Measurements from ENCODE around the gene WNT8B. TPM values are rescaled to one million over a fixed set of nuclear protein-coding genes. Genes with fewer than 3 reads are reported as not detected.

WNT8B gene
- total and polyA plus RNA-seq, 7 donors = 0.06 TPM; not detected in 6

DNA sequence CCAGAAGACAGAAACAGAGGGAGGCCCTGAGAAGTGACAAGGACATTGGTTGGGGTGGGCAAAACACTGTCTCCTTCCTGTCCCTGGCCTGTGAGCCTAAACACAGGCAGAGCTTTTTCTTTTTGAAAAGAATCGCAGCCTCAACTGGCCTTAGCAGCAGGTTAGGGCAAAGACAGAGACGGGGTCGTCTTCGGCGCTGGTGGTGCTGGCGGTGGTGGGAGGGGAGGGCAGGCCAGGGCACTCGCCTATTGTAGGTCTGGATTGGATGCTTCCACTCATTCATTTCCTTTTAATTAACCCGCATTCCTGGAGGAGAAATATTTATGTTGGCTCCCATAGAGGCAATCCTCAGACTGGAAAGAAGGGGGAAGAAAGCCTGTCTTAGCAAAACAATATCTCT lies 22.6 kb downstream of the WNT8B start:
- peaks cover 0 to 20% (median 7%) of the 10 kb centered on the region in 3 donors for H3K27me3 ChIP-seq
- no peak overlapping the region for H3K4me3 ChIP-seq
- peaks cover 0 to 44% (median 32%) of the 10 kb centered on the region in 4 donors for H3K36me3 ChIP-seq
- intact Hi-C loops (cut with DNase I) = no loop called here
- TF ChIP-seq EP300 (IDR thresholded peaks at IDR 0.05) (no peak), POLR2A (IDR thresholded peaks at IDR 0.05) (no peak), POLR2AphosphoS5 (IDR thresholded peaks at IDR 0.05) (no peak)
- TF ChIP-seq, protein P1, sequence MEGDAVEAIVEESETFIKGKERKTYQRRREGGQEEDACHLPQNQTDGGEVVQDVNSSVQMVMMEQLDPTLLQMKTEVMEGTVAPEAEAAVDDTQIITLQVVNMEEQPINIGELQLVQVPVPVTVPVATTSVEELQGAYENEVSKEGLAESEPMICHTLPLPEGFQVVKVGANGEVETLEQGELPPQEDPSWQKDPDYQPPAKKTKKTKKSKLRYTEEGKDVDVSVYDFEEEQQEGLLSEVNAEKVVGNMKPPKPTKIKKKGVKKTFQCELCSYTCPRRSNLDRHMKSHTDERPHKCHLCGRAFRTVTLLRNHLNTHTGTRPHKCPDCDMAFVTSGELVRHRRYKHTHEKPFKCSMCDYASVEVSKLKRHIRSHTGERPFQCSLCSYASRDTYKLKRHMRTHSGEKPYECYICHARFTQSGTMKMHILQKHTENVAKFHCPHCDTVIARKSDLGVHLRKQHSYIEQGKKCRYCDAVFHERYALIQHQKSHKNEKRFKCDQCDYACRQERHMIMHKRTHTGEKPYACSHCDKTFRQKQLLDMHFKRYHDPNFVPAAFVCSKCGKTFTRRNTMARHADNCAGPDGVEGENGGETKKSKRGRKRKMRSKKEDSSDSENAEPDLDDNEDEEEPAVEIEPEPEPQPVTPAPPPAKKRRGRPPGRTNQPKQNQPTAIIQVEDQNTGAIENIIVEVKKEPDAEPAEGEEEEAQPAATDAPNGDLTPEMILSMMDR (IDR thresholded peaks at IDR 0.05) = no peak
- peaks cover 0 to 16% (median 15%) of the 10 kb centered on the region in 4 donors for H3K4me1 ChIP-seq
- 81 to 94% methylated on average over 8 of the region's 8 CpGs for WGBS, 2 donors
- DNase-seq = no peak
- no peak overlapping the region for H3K27ac ChIP-seq
- no peaks in the 10 kb centered on the region for H3K9me3 ChIP-seq

DNA sequence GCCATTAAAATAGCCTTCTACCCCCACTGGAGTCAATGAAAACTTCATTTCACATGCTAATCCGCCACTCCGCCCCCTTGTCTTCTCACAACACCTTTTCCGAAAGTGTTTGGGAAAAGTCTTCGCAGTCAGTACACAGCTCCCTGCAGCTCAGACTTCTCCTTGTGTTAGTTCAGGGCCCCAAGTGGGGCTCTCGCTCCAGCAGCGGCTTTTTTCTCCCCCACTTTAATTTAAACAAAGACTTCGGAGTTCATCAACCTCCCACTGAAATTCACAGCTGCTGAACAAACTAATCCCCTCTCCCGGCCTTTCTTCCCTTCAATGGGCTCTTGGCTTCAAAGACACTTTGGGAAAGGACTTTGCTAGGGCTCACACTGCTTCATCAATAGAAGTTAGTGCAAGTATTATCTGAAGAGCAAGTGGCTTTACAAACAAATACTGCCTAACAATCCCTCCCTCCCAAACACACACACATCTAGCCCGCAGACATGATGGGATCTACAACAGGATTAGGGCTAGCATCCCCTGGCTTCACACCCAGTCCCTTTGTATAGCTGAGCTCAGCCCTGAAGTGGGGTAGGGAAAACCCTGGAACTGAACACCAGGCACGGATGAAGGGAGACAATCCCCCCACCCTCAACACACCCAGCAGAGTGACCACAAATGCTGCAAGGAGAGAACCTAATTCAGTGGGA lies 23.1 kb downstream of the WNT8B start:
- no peak for TF ChIP-seq POLR2A (IDR thresholded peaks at IDR 0.05)
- TF ChIP-seq POLR2AphosphoS5 (IDR thresholded peaks at IDR 0.05) = no peak
- TF ChIP-seq, protein P1 (IDR thresholded peaks at IDR 0.05) = no peak
- TF ChIP-seq EP300 (IDR thresholded peaks at IDR 0.05) = no peak
- no peak for DNase-seq
- Histone ChIP-seq H3K27ac (no peak overlapping the region), H3K4me1 (peaks cover 0 to 16% (median 15%) of the 10 kb centered on the region in 4 donors), H3K4me3 (no peak overlapping the region), H3K36me3 (peaks cover 0 to 50% (median 34%) of the 10 kb centered on the region in 4 donors), H3K27me3 (peaks cover 0 to 14% (median 1%) of the 10 kb centered on the region in 3 donors), H3K9me3 (no peaks in the 10 kb centered on the region)
- 87 to 94% methylated on average over 10 of the region's 10 CpGs for WGBS, 2 donors
- intact Hi-C loops (cut with DNase I) = no loop called here

DNA sequence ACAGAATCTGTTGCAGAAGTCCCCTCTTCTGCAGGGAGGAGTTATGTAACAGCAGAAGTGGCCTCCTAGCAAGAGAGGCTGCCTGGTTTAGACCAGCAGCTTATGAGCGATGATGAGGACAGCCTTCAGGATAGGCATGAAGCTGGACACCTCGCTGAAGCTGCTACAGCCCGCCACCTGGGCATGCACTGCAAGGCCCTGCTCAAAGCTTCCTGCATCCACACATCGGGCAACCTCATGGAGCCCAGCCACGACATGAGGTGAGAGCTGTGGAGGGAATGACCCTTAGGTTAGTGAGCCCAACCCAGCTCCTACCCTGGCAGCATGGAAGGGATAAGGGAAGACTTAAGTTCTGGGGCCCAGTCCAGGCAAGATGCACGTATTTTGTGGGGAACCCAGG lies 24.7 kb downstream of the WNT8B start:
- peaks cover 0 to 63% (median 34%) of the 10 kb centered on the region in 4 donors for H3K36me3 ChIP-seq
- H3K27me3 ChIP-seq = peaks cover 0 to 5% (median 0%) of the 10 kb centered on the region in 3 donors
- no peaks in the 10 kb centered on the region for H3K9me3 ChIP-seq
- TF ChIP-seq EP300 (IDR thresholded peaks at IDR 0.05) = no peak
- TF ChIP-seq POLR2A (IDR thresholded peaks at IDR 0.05) = no peak
- TF ChIP-seq POLR2AphosphoS5 (IDR thresholded peaks at IDR 0.05) = no peak
- TF ChIP-seq, protein P1 (IDR thresholded peaks at IDR 0.05) = no peak
- H3K4me1 ChIP-seq = peaks cover 0 to 7% (median 4%) of the 10 kb centered on the region in 4 donors
- WGBS, 2 donors = 92 to 94% methylated on average over 6 of the region's 6 CpGs
- intact Hi-C loops (cut with DNase I) = no loop called here
- DNase-seq = no peak
- H3K27ac ChIP-seq = no peak overlapping the region
- no peak overlapping the region for H3K4me3 ChIP-seq

DNA sequence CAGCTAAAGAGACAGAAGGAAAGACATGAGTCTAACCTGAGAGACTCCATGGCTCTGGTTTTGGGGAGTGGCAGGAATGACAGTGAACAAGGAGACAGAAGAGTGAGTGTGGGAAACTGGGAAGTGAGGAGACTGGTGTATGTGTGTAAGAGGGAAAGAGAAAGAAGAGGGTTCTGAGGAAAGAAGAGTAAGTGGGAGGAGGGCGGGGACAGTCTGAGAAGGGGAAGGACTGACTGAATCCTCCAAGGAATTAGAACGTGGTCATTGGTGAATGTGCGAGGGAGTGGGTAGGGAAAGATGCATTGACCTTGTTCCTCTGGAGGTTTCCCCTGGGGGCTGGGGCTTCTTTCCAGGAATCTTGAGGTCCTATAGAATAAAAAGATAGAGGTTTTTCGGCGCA lies 26.6 kb downstream of the WNT8B start:
- Histone ChIP-seq H3K27ac (no peak overlapping the region), H3K4me1 (no peaks in the 10 kb centered on the region), H3K9me3 (no peaks in the 10 kb centered on the region), H3K36me3 (peaks cover 0 to 79% (median 34%) of the 10 kb centered on the region in 4 donors), H3K4me3 (no peak overlapping the region), H3K27me3 (no peaks in the 10 kb centered on the region)
- WGBS, 2 donors = 92 to 96% methylated on average over 5 of the region's 5 CpGs
- DNase-seq = no peak
- TF ChIP-seq, protein P1 (IDR thresholded peaks at IDR 0.05) = no peak
- TF ChIP-seq EP300 (IDR thresholded peaks at IDR 0.05) = no peak
- no peak for TF ChIP-seq POLR2AphosphoS5 (IDR thresholded peaks at IDR 0.05)
- no peak for TF ChIP-seq POLR2A (IDR thresholded peaks at IDR 0.05)
- intact Hi-C loops (cut with DNase I) = no loop called here
